ENCODE results near the gene TTC9C.
A peak's percentile ranks its signal among the peaks of the same experiment; 100 is the strongest.
"Not testable (repeated sequence)": the region's sequence is repeated elsewhere in the genome, so short reads cannot be mapped to it uniquely, and the experiment has no call there.

TTC9C gene

DNA sequence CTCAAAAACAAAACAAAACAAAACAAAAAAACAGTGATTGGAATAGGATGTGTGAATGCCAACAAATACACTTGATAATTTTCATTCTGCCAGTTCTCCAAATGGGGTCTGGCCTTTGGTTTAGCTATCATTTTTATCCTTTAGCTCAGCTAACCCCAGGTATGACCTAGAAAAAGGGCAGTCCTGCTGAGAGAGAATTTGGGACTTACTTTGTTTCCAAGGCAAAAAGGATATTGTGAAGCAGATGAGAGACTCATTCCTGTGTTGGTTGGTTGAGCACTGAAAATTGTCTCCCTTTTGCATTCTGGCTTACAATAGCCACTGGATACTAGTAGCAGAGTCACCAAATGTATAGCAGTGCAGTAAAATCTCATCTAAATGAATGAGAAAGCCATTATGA, 8.9 kb downstream of the TTC9C start:
- Histone ChIP-seq H3K36me3 (ENCODE audit: control insufficient read depth in 4 of 4, insufficient read depth in 4 of 4, low read length in 3 of 4) (peaks cover 10 to 66% (median 33%) of the 10 kb centered on the region in 4 experiments), H3K27ac (ENCODE audit: insufficient read depth in 1 of 2, low read depth in 1 of 2, low read length in 2 of 2, poor library complexity in 1 of 2, severe bottlenecking in 2 of 2) (no peak overlapping the region), H3K4me3 (ENCODE audit: control insufficient read depth in 1 of 7, extremely low read depth in 1 of 7, insufficient read depth in 4 of 7, low read depth in 2 of 7, low read length in 6 of 7) (no peak overlapping the region), H3K27me3 (replicated peaks in 2 of 5; ENCODE audit: control insufficient read depth in 4 of 5, insufficient read depth in 5 of 5, low read length in 4 of 5) (no peaks in the 10 kb centered on the region), H3K4me1 (ENCODE audit: control extremely low read depth in 1 of 4, control insufficient read depth in 4 of 4, insufficient read depth in 4 of 4, low read length in 3 of 4) (no peaks in the 10 kb centered on the region), H3K9me3 (ENCODE audit: control extremely low read depth in 1 of 5, control insufficient read depth in 4 of 5, insufficient read depth in 2 of 5, low read depth in 1 of 5, low read length in 4 of 5) (no peaks in the 10 kb centered on the region)
- POLR2A ChIA-PET, result no interaction called here
- CTCF ChIA-PET, result interaction anchor here (1.0 to 1.9 kb wide), 3 partner anchors 16 to 32 kb away, joined by 3 to 5 read pairs (median 3); partner anchors contain the start of gene ZBTB3
- no peak for DNase-seq

GRCh38 chr11:62747475-62748160, 19.3 kb downstream of the TTC9C start:
- peaks cover 0 to 8% (median 4%) of the 10 kb centered on the region in 4 experiments for H3K4me1 ChIP-seq (ENCODE audit: control extremely low read depth in 1 of 4, control insufficient read depth in 4 of 4, insufficient read depth in 4 of 4, low read length in 3 of 4)
- no peaks in the 10 kb centered on the region for H3K9me3 ChIP-seq (ENCODE audit: control extremely low read depth in 1 of 5, control insufficient read depth in 4 of 5, insufficient read depth in 2 of 5, low read depth in 1 of 5, low read length in 4 of 5)
- H3K4me3 ChIP-seq (ENCODE audit: control insufficient read depth in 1 of 7, extremely low read depth in 1 of 7, insufficient read depth in 4 of 7, low read depth in 2 of 7, low read length in 6 of 7), result no peak overlapping the region
- peaks cover 0 to 12% (median 6%) of the 10 kb centered on the region in 4 experiments for H3K36me3 ChIP-seq (ENCODE audit: control insufficient read depth in 4 of 4, insufficient read depth in 4 of 4, low read length in 3 of 4)
- ChIA-PET POLR2A (no interaction called here), CTCF (interaction anchor here (0.6 to 1.5 kb wide), 6 partner anchors 9 to 95 kb away, joined by 3 to 7 read pairs (median 4); no protein-coding TSS in a partner anchor)
- no peak for DNase-seq
- WGBS (ENCODE audit: insufficient coverage), result 94% methylated on average over 6 of the region's 9 CpGs
- H3K27me3 ChIP-seq (replicated peaks in 2 of 5; ENCODE audit: control insufficient read depth in 4 of 5, insufficient read depth in 5 of 5, low read length in 4 of 5), result no peaks in the 10 kb centered on the region
- H3K27ac ChIP-seq (ENCODE audit: insufficient read depth in 1 of 2, low read depth in 1 of 2, low read length in 2 of 2, poor library complexity in 1 of 2, severe bottlenecking in 2 of 2), result no peak overlapping the region

GRCh38 chr11:62749931-62750330, 21.6 kb downstream of the TTC9C start:
- POLR2A ChIA-PET; H3K27ac ChIP-seq (ENCODE audit: insufficient read depth in 1 of 2, low read depth in 1 of 2, low read length in 2 of 2, poor library complexity in 1 of 2, severe bottlenecking in 2 of 2); H3K9me3 ChIP-seq (ENCODE audit: control extremely low read depth in 1 of 5, control insufficient read depth in 4 of 5, insufficient read depth in 2 of 5, low read depth in 1 of 5, low read length in 4 of 5); DNase-seq; H3K4me3 ChIP-seq (ENCODE audit: control insufficient read depth in 1 of 7, extremely low read depth in 1 of 7, insufficient read depth in 4 of 7, low read depth in 2 of 7, low read length in 6 of 7); CTCF ChIA-PET; H3K27me3 ChIP-seq (replicated peaks in 2 of 5; ENCODE audit: control insufficient read depth in 4 of 5, insufficient read depth in 5 of 5, low read length in 4 of 5): not testable (repeated sequence)
- WGBS (ENCODE audit: insufficient coverage), result 100% methylated on average over 3 of the region's 5 CpGs
- peaks cover 0 to 18% (median 9%) of the 10 kb centered on the region in 4 experiments for H3K36me3 ChIP-seq (ENCODE audit: control insufficient read depth in 4 of 4, insufficient read depth in 4 of 4, low read length in 3 of 4)
- H3K4me1 ChIP-seq (ENCODE audit: control extremely low read depth in 1 of 4, control insufficient read depth in 4 of 4, insufficient read depth in 4 of 4, low read length in 3 of 4), result peaks cover 4 to 22% (median 15%) of the 10 kb centered on the region in 4 experiments

DNA sequence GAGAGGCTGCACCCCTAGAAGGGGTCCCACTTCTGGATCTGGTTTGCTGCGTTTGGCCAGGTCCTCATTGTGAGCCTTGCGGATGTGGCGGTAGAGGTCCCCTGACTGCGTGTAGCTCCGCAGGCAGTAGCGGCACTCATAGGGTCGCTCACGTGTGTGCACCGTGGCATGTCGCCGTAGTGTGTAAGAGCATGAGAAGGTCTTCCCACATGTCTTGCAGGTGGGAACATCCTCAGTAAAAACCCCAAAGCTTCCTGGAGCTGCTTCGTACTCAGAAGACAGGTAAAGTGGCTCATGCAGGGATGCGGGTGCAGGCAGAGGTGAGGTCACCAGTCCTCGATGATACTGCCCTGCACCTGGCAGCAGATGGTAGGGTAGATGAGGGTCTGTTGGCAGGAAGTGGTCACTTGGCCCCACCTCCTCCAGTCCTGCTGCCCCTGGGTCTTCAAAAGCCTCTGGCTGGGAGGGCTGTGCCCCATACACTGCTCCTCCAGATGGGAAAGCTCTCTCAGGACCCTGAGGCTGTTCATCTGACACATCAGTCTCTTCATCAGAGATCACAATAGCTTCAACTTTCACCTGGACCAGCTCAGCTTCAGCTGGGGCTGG, 24.0 kb downstream of the TTC9C start:
- WGBS (ENCODE audit: insufficient coverage), result 95% methylated on average over 13 of the region's 14 CpGs
- peaks cover 4 to 22% (median 15%) of the 10 kb centered on the region in 4 experiments for H3K4me1 ChIP-seq (ENCODE audit: control extremely low read depth in 1 of 4, control insufficient read depth in 4 of 4, insufficient read depth in 4 of 4, low read length in 3 of 4)
- no peaks in the 10 kb centered on the region for H3K9me3 ChIP-seq (ENCODE audit: control extremely low read depth in 1 of 5, control insufficient read depth in 4 of 5, insufficient read depth in 2 of 5, low read depth in 1 of 5, low read length in 4 of 5)
- H3K27ac ChIP-seq (ENCODE audit: insufficient read depth in 1 of 2, low read depth in 1 of 2, low read length in 2 of 2, poor library complexity in 1 of 2, severe bottlenecking in 2 of 2), result peak overlapping the region in 1 of 2 experiments; percentile 91
- DNase-seq, result no peak
- H3K27me3 ChIP-seq (replicated peaks in 2 of 5; ENCODE audit: control insufficient read depth in 4 of 5, insufficient read depth in 5 of 5, low read length in 4 of 5), result no peaks in the 10 kb centered on the region
- H3K4me3 ChIP-seq (ENCODE audit: control insufficient read depth in 1 of 7, extremely low read depth in 1 of 7, insufficient read depth in 4 of 7, low read depth in 2 of 7, low read length in 6 of 7), result no peak overlapping the region
- POLR2A ChIA-PET, result interaction anchor here (1.0 to 1.2 kb wide), 2 partner anchors 9 to 29 kb away, joined by 4 to 5 read pairs; partner anchors contain the start of gene POLR2G
- CTCF ChIA-PET, result interaction anchor here (0.6 to 2.6 kb wide), 9 partner anchors 9 to 1232 kb away, joined by 3 to 11 read pairs (median 5); partner anchors contain the start of gene POLR2G
- peaks cover 0 to 18% (median 9%) of the 10 kb centered on the region in 4 experiments for H3K36me3 ChIP-seq (ENCODE audit: control insufficient read depth in 4 of 4, insufficient read depth in 4 of 4, low read length in 3 of 4)

- CTCF ChIA-PET, result interaction anchor here (0.9 to 2.6 kb wide), 12 partner anchors 9 to 110 kb away, joined by 3 to 11 read pairs (median 5); partner anchors contain the start of gene TMEM179B
- Histone ChIP-seq H3K27ac (ENCODE audit: insufficient read depth in 1 of 2, low read depth in 1 of 2, low read length in 2 of 2, poor library complexity in 1 of 2, severe bottlenecking in 2 of 2) (peak overlapping the region; percentile 90 to 91), H3K4me3 (ENCODE audit: control insufficient read depth in 1 of 7, extremely low read depth in 1 of 7, insufficient read depth in 4 of 7, low read depth in 2 of 7, low read length in 6 of 7) (peak overlapping the region in 6 of 7 experiments; percentile 80 to 97 (median 94)), H3K27me3 (replicated peaks in 2 of 5; ENCODE audit: control insufficient read depth in 4 of 5, insufficient read depth in 5 of 5, low read length in 4 of 5) (no peaks in the 10 kb centered on the region), H3K36me3 (ENCODE audit: control insufficient read depth in 4 of 4, insufficient read depth in 4 of 4, low read length in 3 of 4) (peaks cover 0 to 18% (median 9%) of the 10 kb centered on the region in 4 experiments), H3K9me3 (ENCODE audit: control extremely low read depth in 1 of 5, control insufficient read depth in 4 of 5, insufficient read depth in 2 of 5, low read depth in 1 of 5, low read length in 4 of 5) (no peaks in the 10 kb centered on the region), H3K4me1 (ENCODE audit: control extremely low read depth in 1 of 4, control insufficient read depth in 4 of 4, insufficient read depth in 4 of 4, low read length in 3 of 4) (peaks cover 4 to 21% (median 14%) of the 10 kb centered on the region in 4 experiments)
- WGBS (ENCODE audit: insufficient coverage), result 78% methylated on average over 14 of the region's 15 CpGs
- POLR2A ChIA-PET, result interaction anchor here (0.6 to 1.5 kb wide), 15 partner anchors 14 to 102 kb away, joined by 3 to 15 read pairs (median 4); partner anchors contain the start of genes C11orf98, CSKMT, HNRNPUL2 and INTS5
- DNase-seq, result no peak
These were observed 24.9 kb downstream of the TTC9C start for GRCh38 chr11:62752994-62753735.

- 0% methylated on average over 46 of the region's 47 CpGs for WGBS (ENCODE audit: insufficient coverage)
- POLR2A ChIA-PET, result interaction anchor here (0.6 to 1.5 kb wide), 17 partner anchors 8 to 163 kb away, joined by 3 to 15 read pairs (median 3); partner anchors contain the start of genes C11orf98, CSKMT, HNRNPUL2 and INTS5
- H3K4me3 ChIP-seq (ENCODE audit: control insufficient read depth in 1 of 7, extremely low read depth in 1 of 7, insufficient read depth in 4 of 7, low read depth in 2 of 7, low read length in 6 of 7), result peak within 1 kb of the TSS; percentile 80 to 97 (median 92)
- H3K4me1 ChIP-seq (ENCODE audit: control extremely low read depth in 1 of 4, control insufficient read depth in 4 of 4, insufficient read depth in 4 of 4, low read length in 3 of 4), result peaks cover 4 to 20% (median 12%) of the 10 kb centered on the region in 4 experiments
- peaks cover 0 to 17% (median 9%) of the 10 kb centered on the region in 4 experiments for H3K36me3 ChIP-seq (ENCODE audit: control insufficient read depth in 4 of 4, insufficient read depth in 4 of 4, low read length in 3 of 4)
- CTCF ChIA-PET, result interaction anchor here (0.7 to 2.6 kb wide), 17 partner anchors 9 to 109 kb away, joined by 3 to 11 read pairs (median 3); partner anchors contain the start of genes HNRNPUL2 and TMEM179B
- no peaks in the 10 kb centered on the region for H3K27me3 ChIP-seq (replicated peaks in 2 of 5; ENCODE audit: control insufficient read depth in 4 of 5, insufficient read depth in 5 of 5, low read length in 4 of 5)
- no peaks in the 10 kb centered on the region for H3K9me3 ChIP-seq (ENCODE audit: control extremely low read depth in 1 of 5, control insufficient read depth in 4 of 5, insufficient read depth in 2 of 5, low read depth in 1 of 5, low read length in 4 of 5)
- H3K27ac ChIP-seq (ENCODE audit: insufficient read depth in 1 of 2, low read depth in 1 of 2, low read length in 2 of 2, poor library complexity in 1 of 2, severe bottlenecking in 2 of 2), result peak within 1 kb of the TSS; percentile 90 to 91
- DNase-seq, result peak; percentile 100
These were observed 25.7 kb downstream of the TTC9C start, which contains the start of gene ZBTB3 for GRCh38 chr11:62753736-62754603. TSS of gene ZBTB3 (minus strand) at chr11:62754160. CDS start at chr11:62753664, 496 bp downstream.

All from common myeloid progenitor, CD34-positive (primary cell).